NCI-H2196 treated with DMSO at 0.1 percent for 48 hours (cell line): Measurements from ENCODE around the gene TIMELESS.
"Not testable (repeated sequence)": the region's sequence is repeated elsewhere in the genome, so short reads cannot be mapped to it uniquely, and the experiment has no call there.

ENCODE experiments used
- DNase-seq: peaks from one replicate; lab custom pipeline; 2025; ENCODE audit not compliant: unreplicated experiment; lab: John Stamatoyannopoulos, UW

The TIMELESS gene

GRCh38 chr12:56411781-56412639, 37.2 kb downstream of the TIMELESS start:
- no peak for DNase-seq

GRCh38 chr12:56410768-56411167, 38.5 kb downstream of the TIMELESS start:
- no peak for DNase-seq

GRCh38 chr12:56408799-56409417, 40.3 kb downstream of the TIMELESS start:
- no peak for DNase-seq

DNA sequence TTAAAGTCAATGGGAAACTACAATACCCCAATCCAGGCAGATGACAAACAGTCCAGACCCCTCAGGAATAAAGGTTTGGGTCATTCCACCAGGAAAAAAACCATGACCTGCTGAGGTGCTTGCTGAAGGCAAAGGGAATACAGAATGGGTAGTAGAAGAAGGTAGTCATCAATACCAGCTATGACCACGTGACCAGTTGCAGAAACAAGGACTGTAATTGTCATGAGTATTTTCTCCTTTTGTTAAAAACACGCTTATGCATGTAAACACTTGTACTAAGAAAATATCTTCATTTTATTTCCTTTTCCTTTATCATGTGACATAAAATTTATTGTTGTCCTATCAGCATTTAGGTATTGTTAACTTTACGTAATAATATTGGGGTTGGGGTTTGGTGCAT, 45.0 kb downstream of the TIMELESS start:
- not testable (repeated sequence) for DNase-seq

DNA sequence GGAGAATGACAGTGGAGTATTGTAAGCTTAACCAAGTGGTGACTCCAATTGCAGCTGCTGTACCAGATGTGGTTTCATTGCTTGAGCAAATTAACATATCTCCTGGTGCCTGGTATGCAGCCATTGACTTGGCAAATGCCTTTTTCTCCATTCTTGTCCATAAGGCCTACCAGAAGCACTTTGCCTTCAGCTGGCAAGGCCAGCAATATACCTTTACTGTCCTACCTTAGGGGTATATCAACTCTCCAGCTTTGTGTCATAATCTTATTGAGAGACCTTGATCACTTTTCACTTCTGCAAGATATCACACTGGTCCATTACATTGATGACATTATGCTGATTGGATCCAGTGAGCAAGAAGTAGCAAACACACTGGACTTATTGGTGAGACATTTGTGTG, 47.6 kb downstream of the TIMELESS start:
- DNase-seq: not testable (repeated sequence)

GRCh38 chr12:56401125-56401524, 48.1 kb downstream of the TIMELESS start:
- not testable (repeated sequence) for DNase-seq

DNA sequence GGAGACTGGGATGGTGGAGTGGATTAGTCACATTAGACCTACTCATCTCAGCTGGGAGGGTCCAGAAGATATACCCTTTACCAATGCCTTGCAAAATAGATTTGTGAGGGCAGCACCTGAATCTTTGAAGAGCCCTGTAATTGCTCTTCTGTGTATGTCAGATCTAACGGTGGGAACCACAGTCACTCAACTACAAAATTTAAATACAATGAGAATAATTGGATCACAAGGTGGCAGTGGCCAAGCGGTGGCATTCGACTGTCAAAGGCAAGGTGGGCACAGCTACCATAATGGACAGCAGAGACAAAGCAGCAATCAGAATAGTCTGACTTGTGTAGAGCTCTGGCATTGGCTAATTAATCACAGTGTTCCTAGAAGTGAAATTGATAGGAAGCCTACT, 49.8 kb downstream of the TIMELESS start:
- not testable (repeated sequence) for DNase-seq

DNA sequence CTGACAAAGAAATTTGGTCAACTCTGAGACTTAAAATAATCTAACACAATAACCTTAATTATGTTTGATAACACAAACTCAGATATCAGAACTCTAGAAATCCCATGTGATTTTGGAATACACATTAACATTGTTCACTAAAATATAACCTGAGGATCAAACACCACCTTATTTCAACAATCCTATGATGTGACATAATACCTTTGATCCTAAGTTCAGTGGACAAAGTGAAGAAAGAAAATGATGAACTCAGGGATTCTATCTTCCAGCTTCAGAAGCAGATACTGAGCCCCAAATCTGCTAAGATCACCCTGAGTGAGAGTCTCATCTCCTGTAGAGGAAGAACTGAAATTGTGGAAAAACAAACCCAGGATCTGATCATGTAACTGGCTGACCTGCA, 50.9 kb downstream of the TIMELESS start:
- DNase-seq: no peak

DNA sequence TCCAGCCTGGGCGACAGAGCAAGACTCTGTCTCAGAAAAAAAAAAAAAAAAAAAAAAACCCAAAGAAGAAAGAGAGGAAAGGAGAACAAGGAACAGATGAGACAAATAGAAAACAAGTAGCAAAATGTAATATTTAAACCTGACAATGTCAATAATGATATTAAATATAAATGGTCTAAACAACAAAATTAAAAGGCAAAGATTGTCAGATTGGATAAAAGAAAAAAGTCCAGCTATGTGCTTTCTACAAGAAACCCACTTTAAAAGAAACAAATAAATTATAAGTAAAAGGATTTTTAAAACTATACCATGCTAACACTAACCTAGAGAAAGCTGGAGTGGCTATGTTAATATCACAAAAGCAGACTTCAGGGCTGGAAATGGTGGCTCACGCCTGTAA, 56.9 kb downstream of the TIMELESS start:
- no peak for DNase-seq

- no peak for DNase-seq
Measured at GRCh38 chr12:56391721-56392120, 57.5 kb downstream of the TIMELESS start.

GRCh38 chr12:56389412-56389811, 59.8 kb downstream of the TIMELESS start:
- no peak for DNase-seq

GRCh38 chr12:56387152-56387736, 62.0 kb downstream of the TIMELESS start:
- DNase-seq: no peak

- no peak for DNase-seq
Measured at GRCh38 chr12:56385873-56386272, 63.4 kb downstream of the TIMELESS start.

GRCh38 chr12:56382611-56383010, 66.6 kb downstream of the TIMELESS start:
- no peak for DNase-seq

GRCh38 chr12:56377989-56378316, 71.3 kb downstream of the TIMELESS start:
- DNase-seq: no peak

GRCh38 chr12:56377310-56377988, 71.8 kb downstream of the TIMELESS start:
- no peak for DNase-seq

DNA sequence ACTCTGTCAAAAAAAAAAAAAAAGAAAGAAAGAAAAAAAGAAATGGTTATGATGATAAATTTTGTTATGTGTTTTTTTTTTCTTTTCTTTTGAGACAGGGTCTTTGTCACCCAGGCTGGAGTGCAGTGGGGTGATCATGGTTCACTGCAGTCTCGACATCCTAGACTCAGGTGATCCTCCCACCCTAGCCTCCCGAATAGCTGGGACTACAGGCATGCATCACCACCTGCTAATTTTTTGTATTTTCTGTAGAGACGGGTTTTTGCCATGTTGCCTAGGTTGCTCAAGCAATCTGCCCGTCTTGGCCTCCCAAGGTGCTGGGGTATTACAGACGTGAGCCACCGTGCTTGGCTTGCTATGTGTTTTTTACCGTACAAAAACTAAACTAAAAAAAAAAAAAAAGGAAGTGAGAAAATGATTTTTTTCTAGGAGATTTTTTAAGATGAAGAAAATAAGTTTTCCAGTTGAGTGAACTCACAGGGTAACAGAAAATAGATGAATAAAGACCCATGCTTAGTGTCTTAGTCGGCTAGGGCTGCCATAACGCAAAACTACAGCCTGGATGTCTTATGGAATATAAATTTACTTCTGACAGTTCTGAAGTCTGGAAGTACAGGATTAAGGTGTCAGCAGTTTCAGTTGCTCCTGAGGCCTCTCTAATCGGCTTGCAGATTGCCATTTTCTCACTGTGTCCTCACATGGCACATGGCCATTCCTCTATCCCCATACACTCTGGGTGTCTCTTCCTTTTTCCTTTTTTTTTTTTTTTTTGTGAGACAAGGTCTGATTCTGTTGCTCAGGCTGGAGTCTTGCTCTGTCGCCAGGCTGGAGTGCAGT, 73.4 kb downstream of the TIMELESS start:
- DNase-seq: no peak

GRCh38 chr12:56374726-56375597, 74.3 kb downstream of the TIMELESS start:
- no peak for DNase-seq

DNA sequence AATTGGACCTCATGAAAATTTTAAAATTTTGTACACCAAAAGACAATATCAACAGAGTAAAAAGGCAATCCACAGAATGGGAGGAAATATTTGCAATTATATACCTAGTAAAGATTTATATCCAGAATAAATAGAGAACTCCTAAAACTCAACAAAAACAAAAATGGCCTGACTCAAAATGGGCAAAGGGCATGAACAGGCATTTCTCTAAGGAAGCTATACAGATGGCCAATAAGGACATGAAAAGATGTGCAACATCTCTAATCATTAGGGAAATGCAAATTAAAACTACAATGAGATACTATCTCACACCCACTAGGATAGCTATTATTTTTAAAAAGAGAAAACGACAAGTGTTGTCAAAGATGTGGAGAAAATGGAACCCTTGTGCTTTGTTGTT, 75.7 kb downstream of the TIMELESS start:
- DNase-seq: no peak

- no peak for DNase-seq
Measured at GRCh38 chr12:56366948-56367347, 82.3 kb downstream of the TIMELESS start.
